Effector CD4-positive, alpha-beta T cell (primary cell): ENCODE results near the gene MRPL37.
"Not testable (repeated sequence)": the region's sequence is repeated elsewhere in the genome, so short reads cannot be mapped to it uniquely, and the experiment has no call there.

Experiments
- DNase-seq: peaks from one replicate; pipeline ENCODE4 v3.0.0-alpha.2; 2020

Gene MRPL37

DNA sequence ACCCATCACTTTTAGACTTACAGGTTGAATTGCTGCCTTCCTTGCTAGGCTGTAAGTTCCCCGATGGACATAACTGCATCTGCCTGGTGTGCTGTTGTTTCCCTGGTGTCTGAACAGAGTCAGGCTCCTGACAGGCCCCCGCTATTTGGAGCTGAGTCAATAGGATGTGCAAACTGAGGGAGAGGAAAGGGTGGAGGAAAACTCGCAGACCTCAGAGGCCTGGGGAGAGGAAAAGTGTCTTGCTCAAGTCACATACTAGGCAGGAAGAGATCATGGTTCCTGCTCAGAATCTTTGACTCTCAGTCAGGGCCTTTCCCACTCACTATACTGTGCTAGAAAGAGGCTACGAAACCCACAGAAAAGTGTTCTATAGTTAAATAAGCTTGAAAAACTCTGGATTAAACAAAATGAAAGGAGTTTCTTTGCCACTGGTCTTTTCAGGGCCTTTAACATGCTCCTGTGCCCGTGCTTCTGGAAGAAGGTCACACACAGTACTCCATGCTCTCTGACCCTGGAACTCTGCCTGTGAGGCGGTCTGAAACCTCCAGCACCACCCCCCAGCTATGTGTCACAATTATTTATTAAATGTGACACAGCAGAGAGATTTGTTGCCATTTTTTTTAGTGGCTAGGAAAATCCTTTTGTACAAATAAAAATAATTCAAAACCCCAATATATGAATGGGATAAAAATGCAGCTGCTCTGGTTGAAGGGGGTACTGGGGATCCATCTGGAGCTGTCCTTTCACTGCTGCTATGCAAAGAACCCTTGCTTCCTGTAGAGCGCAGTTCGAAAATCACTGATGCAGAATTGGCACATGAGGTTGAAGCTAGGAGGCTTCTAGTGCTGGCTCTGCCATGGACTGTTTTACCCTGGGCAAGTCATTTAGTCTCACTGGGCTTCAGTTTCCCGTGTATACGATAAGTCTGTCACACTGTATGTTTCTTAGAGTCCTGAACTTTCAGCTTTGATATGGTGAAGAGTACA is 27.1 kb upstream of the MRPL37 start:
- no peak for DNase-seq

DNA sequence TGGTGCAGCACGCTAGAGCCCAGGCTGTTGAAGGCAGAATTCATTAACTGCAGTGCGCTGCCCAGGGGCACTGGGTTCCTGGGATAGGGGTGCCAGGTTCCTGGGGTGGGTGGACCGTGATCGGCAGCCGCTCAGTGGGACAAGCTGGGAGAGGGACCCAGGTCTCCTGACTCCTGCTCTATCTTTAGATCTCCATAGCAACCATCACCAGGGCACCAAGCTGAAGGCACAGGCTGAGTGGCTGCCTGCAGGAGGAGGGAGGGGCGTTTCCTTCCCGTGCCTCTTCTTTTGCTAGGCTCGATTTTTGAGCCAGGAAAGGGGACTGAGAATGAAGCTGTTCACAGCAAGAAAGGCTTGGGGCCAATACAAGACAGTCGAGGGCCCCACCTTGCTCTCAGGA is 26.3 kb upstream of the MRPL37 start:
- DNase-seq: no peak

DNA sequence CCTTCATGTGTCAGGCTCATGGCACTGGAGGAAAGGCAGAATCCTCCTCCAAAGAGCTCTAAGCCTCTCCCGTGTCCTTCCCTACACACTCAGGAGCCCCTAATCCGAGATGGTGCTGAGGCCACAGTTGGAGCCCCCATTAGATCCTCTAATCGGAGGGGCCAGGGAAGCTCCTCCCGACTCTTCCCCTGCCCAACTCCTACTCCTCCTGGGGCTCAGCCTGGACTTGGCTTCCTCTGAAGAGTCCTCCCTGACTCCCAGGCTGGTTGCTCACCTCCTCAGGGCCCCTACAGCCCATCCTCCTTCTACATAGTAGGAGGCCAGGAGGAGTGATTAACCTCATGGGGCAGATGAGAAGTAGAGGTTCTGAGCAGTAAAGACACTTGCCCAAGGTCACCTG is 25.9 kb upstream of the MRPL37 start:
- no peak for DNase-seq

DNA sequence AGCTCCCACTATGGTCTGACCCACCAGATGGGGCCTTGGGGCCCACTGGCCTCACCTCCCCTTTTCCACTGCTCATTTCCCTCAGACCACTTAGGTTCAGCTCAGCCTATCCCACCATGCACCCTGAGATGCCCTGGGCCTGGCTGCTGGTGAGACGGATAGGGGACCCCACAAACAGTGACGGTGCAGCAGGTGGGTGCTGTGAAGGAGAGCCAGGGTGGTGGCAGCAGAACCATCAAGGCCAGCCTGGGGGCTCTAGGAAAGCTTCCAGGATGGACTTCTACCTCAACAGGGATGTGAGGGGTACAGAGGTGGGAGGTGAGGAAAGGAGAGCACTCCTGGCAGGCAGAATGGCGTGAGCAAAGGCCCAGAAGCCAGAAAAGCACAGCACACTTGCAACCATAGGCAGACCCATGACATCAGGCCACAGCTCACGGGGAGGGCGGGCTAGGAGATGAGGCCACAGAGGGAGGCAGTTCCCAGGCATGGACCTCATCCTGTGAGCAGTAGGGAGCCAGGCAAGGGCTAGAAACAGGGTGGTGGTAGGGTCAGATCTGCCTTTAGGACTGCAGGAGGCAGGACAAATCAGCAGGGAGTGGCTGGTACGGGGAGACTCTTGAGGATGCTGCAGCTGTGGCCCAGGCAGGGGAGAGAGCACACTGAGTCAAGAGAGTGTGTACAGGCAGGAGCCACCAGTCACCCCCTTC is 23.2 kb upstream of the MRPL37 start:
- no peak for DNase-seq

DNA sequence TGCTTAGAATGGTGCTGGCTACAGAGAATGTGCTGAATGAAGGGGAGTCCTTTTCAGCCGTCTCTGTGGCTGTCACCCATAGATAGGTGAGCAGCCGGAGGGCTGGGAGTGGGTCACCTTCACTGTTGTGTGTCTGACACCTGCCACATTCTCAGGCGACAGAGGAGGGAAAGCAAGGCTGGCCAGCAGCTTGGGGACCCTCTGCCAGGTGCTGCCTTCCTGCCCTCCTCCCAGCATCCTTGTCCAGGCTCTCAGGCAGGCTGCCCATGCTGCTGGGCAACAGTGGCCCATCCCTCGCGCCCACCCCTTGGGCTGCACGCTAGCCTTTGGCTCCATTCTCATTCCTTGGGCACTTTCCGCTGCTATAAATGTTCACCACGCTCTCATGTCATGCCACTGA is 22.2 kb upstream of the MRPL37 start:
- DNase-seq: no peak

DNA sequence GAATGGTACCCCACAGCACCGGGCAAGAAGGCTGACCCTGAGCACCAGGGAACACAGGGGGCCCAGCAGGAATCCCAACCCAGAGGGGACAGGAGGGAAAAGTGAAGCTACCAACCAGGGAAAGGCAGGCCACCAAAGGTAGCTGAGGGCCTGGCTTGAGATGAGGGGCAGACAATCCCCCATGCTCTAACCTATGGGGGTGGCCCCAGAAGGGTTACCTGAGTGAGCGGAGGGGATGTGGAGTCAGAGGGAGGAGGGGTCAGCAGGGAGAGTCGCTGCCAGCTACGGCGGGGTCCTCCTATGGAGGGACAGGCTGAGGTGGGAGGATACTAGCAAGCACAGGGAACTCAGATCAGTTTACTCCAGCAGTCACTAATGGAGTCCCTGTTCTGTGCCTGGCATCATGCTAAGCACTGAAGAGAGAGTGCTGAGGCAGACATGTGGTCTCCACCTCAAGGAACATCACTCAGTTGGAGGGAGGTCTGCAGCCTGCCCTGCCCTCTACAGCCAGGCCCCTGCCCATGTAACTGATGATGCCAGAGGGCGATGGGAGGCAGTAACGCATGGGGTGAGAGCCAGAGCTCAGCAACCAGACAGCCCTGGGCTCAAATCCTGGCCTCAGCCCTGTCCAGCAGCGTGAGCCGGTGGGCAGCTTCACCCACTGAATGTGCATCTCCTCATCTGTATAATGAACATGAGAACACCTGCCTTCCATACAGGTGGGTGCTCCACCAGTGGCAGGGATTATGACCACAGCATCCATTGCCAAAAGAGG is 21.5 kb upstream of the MRPL37 start:
- DNase-seq: no peak

DNA sequence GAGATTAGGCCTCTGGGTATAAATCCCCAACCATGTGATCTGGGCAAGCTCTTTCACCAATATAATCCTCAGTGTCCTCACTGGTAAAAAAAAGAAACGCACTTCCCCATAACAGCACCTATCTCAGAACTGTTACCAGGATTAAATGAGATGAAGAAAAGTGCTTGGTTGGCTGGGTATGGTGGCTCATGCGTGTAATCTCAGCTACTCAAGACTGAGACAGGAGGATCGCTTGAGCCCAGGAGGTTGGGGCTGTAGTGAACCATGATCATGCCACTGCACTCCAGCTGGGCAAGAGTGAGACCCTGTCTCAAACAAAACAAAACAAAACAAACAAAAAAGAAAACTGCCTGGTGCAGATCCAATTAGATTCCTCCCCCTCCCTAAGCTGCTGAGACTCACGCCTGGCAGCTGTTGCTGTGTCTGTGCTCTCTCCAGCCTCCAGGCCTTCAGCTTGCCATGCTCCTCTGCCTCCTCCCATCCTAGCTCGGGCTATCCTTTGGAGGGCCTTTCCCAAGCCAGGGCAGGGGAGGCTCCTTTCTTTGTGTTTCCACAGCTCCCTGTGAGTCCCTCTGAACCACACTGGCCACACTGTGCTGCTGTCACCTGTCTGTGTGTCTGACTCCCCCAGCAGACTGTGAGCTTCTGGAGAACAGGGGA is 19.1 kb upstream of the MRPL37 start:
- no peak for DNase-seq

DNA sequence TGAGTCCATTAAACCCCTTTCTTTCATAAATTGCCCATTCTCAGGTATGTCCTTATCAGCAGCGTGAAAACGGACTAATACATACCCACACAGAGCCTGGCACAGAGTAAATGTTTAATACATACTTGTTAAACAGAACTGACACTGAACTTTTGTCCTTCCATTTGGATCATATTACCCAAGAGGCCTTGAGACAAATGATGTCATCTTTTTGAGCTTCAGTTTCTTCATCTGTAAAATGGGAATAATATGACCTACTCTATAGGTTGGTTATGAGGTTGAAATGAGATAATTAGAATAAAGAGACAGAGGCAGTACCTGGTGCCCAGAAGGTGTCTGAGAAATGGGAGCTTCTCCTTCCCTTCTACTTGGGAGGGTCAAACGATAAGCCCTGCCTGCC is 13.9 kb upstream of the MRPL37 start:
- DNase-seq: no peak

DNA sequence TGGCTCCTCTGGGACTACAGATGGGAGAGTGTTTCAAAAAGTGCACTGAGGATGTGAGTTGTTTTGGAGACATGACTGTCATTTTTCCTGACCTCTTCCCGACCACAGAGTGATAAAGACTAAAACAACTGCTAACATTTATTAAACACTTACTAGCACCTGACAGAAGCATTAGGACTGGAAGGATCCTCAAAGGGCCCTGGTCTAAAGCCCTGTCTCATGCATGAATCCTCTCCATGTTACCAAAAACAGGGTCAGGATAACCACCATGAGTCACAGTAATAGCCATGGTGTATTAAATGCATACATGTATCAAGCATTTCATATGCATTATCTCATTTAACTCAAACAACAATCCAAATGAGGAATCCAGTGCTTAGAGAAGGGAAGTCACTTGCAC is 11.7 kb upstream of the MRPL37 start:
- no peak for DNase-seq

DNA sequence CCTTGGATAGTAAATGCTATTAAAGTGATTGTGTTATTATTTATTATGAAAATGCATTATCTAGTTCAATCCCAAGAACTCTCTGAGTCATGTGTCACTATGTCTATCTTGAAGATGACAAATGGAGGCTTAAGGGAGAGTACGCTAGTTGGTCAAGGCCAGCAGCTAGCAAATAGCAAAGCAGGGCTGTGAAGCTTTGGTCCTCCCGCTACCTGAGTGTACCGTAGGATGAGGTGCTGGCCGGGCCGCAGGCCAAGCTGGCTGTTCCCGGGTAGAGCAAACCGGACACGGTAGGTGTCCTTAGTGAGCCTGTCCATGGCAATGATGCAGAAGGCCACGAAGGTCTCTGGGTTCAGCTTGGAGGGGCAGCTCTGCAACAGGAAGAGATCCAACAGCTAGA is 9.4 kb upstream of the MRPL37 start:
- no peak for DNase-seq

DNA sequence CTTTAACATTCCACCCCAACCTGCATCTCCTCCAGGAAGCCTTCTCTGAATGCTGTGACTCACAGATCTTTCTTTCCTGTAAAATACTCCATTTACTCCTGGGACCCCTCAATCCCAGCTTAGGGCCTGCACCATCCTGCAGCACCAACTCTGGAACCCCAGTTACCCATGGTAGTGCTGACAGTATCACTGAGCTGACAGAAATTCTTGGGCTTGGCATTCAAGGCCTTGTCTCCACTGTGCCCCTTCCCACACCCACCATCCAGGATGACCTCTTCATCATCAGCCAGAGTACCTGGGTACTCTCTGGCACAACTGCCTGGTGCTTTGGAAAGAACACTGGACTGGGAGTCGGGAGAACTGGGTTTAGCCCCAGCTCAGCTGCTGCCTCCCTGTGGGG is 8.4 kb upstream of the MRPL37 start:
- no peak for DNase-seq

DNA sequence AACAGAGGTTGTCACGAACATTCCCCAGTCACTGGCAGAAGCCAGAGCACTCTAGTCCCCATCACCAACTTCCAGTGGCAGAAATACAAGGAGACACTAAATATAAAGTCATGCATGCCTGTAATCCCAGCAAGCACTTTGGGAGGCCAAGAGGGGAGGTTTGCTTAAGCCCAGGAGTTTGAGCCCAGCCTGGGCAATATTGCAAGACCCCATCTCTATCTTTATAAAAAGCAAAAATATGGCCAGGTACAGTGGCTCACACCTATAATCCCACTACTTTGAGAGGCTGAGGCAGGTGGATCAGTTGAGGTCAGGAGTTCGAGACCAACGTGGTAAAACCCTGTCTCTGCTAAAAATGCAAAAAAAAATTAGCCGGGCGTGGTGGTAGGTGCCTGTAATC is 6.5 kb upstream of the MRPL37 start:
- no peak for DNase-seq

DNA sequence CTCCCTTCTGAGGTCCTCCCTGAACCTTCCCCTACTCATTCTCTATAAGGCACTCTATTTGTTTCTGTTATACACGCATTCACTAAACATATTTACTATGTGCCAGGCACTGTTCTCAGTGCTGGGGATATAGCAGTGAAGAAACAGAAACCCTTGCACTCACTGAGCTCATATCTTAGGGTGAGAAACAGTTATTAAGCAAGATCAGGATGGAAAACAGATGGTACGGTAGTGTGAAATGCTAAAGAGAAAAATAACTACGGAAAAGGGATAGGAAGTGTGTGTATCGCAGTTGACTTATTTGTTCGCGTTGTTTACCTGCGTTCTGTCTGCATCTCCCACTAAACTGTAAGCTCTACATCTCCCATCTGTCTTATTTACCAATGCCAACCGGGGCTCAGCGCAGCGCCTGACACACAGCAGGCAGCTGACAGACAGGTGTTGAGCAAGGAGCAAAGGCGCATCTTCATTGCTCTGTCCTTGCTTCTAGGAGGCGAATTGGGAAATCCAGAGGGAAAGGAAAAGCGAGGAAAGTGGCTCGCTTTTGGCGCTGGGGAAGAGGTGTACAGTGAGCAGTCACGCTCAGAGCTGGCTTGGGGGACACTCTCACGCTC is 709 bp upstream of the MRPL37 start:
- no peak for DNase-seq

DNA sequence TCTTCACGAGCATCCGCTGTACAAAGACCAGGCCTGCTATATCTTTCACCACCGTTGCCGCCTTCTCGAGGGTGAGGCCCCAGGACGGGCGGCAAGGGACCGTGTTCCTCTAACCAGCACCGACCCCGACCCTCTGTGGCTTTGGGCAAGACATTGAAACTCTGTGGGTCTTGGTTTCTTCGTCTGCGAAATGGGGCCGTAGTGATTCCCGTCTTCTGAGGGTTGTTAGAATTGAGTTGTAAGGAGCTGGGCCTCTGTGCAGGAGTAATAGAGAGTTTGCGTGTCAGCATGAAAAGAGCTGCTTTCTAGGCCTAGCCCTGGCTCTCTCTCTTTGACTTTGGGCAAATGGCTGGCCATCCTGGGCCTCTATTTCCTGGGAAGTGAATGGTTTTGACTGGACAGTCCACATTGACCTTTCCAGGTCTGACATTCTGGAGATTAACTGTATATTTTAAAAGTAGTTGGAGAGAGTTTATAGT is 591 bp downstream of the MRPL37 start:
- DNase-seq: no peak

DNA sequence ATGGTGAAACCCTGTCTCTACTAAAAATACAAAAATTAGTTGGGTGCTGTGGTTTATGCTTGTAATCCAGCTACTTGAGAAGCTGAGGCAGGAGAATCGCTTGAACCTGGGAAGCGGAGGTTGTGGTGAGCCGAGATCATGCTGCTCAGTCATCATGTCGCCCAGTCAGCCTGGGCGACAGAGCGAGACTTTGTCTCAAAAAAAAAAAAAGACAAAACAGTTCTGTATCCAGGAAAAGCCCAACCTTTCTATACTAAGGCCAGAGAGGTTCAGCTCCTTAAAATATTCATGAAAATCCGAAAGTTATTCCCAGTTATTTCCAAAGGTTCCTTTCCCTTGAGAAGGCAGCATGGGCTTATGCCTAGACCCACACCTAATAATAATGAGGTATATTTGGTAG is 4.2 kb downstream of the MRPL37 start:
- DNase-seq: no peak

DNA sequence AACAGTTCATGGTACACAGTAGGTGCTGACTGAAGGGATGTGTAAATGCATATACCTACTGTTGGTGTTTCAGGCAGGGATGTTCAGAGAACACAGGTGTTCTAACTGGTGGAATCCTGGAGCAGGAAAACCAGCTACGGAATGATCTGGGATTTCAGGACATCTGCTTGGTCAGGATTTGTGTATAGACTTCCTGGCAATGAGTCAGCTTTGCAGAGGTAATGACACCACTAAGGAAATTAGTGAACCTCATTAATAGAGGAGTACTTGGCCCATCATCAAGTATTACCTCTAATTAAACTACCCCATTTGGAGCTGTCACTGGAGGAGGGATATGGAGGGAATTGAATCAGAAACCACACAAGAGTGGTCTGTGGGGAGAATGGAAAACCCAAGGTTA is 7.3 kb downstream of the MRPL37 start:
- DNase-seq: no peak

DNA sequence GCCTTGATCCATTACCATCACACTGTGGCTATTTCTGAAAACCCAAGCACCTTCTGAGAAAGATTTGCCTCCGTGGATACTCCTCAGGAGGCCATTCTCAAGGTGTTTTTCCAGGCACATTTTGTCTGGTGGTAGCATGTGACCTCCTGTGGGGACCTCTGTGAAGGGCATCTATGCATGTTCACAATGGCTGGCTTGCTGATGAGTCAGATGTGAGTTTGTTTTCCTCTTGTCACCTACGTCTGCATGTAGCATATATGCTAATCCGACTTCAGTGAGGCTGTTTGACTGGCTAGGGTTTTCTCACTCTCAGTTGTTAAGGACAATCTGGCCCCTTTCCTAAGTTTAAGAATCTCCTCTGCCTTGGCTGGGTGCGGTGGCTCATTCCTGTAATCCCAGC is 7.9 kb downstream of the MRPL37 start:
- DNase-seq: not testable (repeated sequence)

DNA sequence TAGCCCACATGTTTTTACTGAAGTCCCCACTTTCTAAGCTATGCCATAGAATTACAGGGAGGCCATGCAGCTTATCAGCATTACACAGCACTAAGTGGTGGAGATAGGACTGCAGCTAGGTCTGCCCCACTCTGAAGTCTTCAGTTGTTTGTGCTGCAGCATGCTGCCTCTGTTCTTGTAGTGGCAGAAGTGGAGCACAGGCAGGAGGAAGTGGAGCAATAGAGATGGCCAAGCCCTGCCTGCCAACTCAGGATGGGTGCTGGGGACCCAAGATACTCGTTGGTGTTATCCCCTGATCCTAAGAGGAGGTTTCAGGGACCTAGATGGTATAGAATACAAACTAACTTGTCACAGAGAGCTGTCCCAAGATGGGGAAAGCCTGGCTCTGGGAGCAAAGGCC is 12.9 kb downstream of the MRPL37 start:
- DNase-seq: no peak

DNA sequence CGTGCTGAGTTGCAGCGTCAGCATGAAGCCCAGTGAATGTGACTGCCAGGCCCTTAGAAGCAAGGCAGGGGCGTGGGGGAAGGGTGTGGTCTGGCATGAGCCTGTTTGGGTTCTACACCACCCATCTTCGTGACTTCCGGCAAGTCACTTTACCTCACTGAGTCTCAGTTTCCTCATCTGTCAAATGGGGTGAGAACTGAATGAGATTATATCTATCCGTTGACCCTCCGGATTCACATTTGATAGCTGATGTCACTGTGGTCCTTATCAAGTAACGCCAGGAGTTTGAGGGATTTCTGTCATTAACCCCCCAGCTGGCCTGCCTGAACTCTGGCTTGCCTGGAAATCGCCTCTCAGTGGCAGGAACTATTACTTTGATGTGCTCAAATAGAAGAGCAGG is 15.6 kb downstream of the MRPL37 start:
- no peak for DNase-seq

DNA sequence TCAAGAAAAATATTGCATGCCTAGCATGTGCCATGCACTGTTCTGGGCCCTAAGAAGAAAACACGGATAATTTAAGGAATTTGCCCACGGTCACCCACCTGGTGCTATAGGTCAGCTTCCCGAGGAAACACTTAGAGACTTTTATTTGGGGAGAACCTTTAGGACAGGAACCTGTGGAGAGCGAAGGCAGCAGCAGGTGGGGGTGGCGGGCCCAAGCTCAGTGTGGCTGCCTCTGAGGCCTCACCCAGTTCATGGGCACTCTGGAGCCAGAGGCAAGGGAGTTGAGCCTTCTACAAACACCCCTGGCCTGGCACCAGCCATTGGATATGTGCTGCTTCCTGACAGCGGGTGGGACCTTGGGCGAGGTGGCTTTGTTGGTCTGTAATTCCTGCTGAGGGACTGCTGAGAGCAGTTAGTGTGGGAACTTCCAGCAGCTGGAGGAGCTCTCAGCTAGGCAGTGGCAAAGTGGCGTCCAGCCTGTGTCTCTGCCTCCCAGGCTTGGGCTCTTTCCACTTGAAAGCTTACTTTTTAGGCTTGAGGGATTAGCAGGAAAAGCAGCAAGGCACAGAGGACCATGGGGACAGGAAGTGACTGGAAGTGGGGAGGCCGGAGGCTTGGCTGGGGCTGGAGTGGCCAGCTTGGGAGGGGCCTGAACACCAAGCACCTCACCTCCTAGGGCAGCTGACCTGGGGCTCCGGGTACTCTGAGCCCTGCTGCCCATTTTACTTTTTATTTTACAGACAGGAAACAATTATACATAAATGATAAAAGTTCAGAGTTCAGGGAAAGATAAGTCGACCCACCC is 19.1 kb downstream of the MRPL37 start:
- DNase-seq: no peak

DNA sequence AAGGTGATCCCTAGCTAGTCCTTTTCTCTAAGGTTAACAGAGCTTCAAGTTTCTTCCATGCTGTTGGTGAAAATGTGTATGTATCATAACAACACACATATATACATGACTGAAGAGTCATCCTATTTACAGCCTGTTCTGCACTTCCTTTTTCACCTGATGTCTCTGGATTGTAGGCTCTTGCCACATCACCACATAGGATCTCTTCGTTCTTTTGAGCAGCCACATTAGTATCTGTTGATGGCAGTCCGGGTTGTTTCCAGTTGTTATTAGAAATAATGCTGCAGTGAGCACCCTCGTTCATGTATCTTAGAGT is 19.7 kb downstream of the MRPL37 start:
- DNase-seq: no peak
